GM12864 (cell line): ENCODE measurements around the gene RTN1.

Experiments used
- DNase-seq: peaks from one replicate; pipeline ENCODE4 v3.0.0-alpha.2; 2011; ENCODE audit warnings: low read depth
- H3K4me3 ChIP-seq: 2 replicates; pipeline ENCODE4 v1.5.1; 2011; ENCODE audit warnings: mild to moderate bottlenecking, low read depth, low read length, control low read depth
- TF ChIP-seq, protein P1 (sequence below): IDR thresholded peaks from 2 replicates; pipeline ENCODE4 v1.5.1; 2011; ENCODE audit warnings: low read depth, mild to moderate bottlenecking, moderate library complexity, low read length, control low read depth, inconsistent platforms; ENCODE audit errors: missing control alignments

RTN1 gene

GRCh38 chr14:59844186-59844812 lies 26.3 kb downstream of the RTN1 start:
- no peak overlapping the region for H3K4me3 ChIP-seq
- DNase-seq, result no peak
- TF ChIP-seq, protein P1, sequence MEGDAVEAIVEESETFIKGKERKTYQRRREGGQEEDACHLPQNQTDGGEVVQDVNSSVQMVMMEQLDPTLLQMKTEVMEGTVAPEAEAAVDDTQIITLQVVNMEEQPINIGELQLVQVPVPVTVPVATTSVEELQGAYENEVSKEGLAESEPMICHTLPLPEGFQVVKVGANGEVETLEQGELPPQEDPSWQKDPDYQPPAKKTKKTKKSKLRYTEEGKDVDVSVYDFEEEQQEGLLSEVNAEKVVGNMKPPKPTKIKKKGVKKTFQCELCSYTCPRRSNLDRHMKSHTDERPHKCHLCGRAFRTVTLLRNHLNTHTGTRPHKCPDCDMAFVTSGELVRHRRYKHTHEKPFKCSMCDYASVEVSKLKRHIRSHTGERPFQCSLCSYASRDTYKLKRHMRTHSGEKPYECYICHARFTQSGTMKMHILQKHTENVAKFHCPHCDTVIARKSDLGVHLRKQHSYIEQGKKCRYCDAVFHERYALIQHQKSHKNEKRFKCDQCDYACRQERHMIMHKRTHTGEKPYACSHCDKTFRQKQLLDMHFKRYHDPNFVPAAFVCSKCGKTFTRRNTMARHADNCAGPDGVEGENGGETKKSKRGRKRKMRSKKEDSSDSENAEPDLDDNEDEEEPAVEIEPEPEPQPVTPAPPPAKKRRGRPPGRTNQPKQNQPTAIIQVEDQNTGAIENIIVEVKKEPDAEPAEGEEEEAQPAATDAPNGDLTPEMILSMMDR, result no peak

DNA sequence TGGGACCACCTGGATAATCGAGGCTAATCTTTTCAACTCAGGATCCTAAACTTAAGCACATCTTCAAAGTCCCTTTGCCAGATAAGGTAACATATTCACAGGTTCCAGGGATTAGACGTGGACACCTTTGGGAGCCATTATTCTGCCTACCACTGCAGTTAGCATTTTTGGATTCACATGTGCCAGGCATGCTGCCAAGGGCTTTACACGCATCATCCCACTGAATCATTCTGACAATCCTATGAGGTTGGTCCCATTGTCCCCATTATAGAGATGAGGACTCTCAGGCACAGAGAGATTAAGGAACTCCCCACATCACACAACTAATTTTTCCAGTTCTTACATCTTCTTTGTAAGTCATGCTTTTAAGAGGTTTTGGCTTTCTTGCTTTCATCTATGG lies 34.5 kb downstream of the RTN1 start:
- no peak for DNase-seq
- no peak overlapping the region for H3K4me3 ChIP-seq
- TF ChIP-seq, protein P1, result no peak

- H3K4me3 ChIP-seq, result no peak overlapping the region
- TF ChIP-seq, protein P1, result no peak
- DNase-seq, result no peak
Observed at GRCh38 chr14:59832653-59833294, 37.8 kb downstream of the RTN1 start.

GRCh38 chr14:59831121-59831730 lies 39.4 kb downstream of the RTN1 start:
- DNase-seq, result no peak
- TF ChIP-seq, protein P1, result no peak
- no peak overlapping the region for H3K4me3 ChIP-seq

- DNase-seq, result no peak
- H3K4me3 ChIP-seq, result no peak overlapping the region
- TF ChIP-seq, protein P1, result no peak
Observed at GRCh38 chr14:59830338-59830734, 40.2 kb downstream of the RTN1 start.

- TF ChIP-seq, protein P1, result no peak
- no peak for DNase-seq
- H3K4me3 ChIP-seq, result no peak overlapping the region
Observed at GRCh38 chr14:59829469-59830337, 40.9 kb downstream of the RTN1 start.
